ENCODE results near the gene PCBP4. TPM values are rescaled to one million over a fixed set of nuclear protein-coding genes. Genes with fewer than 3 reads are reported as not detected.

Gene PCBP4
- total RNA-seq, 1 donor from 2014 or later = 144 TPM

- H3K36me3 ChIP-seq (ENCODE audit: control insufficient read depth, insufficient read depth, low read length) = peaks cover 8% of the 10 kb centered on the region
- no peak overlapping the region for H3K4me3 ChIP-seq (ENCODE audit: low read depth, low read length)
- TF ChIP-seq, protein P1, sequence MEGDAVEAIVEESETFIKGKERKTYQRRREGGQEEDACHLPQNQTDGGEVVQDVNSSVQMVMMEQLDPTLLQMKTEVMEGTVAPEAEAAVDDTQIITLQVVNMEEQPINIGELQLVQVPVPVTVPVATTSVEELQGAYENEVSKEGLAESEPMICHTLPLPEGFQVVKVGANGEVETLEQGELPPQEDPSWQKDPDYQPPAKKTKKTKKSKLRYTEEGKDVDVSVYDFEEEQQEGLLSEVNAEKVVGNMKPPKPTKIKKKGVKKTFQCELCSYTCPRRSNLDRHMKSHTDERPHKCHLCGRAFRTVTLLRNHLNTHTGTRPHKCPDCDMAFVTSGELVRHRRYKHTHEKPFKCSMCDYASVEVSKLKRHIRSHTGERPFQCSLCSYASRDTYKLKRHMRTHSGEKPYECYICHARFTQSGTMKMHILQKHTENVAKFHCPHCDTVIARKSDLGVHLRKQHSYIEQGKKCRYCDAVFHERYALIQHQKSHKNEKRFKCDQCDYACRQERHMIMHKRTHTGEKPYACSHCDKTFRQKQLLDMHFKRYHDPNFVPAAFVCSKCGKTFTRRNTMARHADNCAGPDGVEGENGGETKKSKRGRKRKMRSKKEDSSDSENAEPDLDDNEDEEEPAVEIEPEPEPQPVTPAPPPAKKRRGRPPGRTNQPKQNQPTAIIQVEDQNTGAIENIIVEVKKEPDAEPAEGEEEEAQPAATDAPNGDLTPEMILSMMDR (IDR thresholded peaks at IDR 0.05; ENCODE audit: insufficient read depth, low read length, poor library complexity, severe bottlenecking) = no peak
- no peaks in the 10 kb centered on the region for H3K27me3 ChIP-seq (ENCODE audit: control insufficient read depth, insufficient read depth, low read length)
- DNase-seq (ENCODE audit: low read depth) = no peak
Measured at GRCh38 chr3:51937014-51937413, 30.2 kb downstream of the PCBP4 start.

GRCh38 chr3:51935886-51936755 is 31.1 kb downstream of the PCBP4 start:
- peaks cover 8% of the 10 kb centered on the region for H3K36me3 ChIP-seq (ENCODE audit: control insufficient read depth, insufficient read depth, low read length)
- TF ChIP-seq, protein P1 (IDR thresholded peaks at IDR 0.05; ENCODE audit: insufficient read depth, low read length, poor library complexity, severe bottlenecking) = no peak
- H3K27me3 ChIP-seq (ENCODE audit: control insufficient read depth, insufficient read depth, low read length) = no peaks in the 10 kb centered on the region
- DNase-seq (ENCODE audit: low read depth) = no peak
- no peak overlapping the region for H3K4me3 ChIP-seq (ENCODE audit: low read depth, low read length)

- H3K4me3 ChIP-seq (ENCODE audit: low read depth, low read length) = no peak overlapping the region
- no peak for DNase-seq (ENCODE audit: low read depth)
- peaks cover 8% of the 10 kb centered on the region for H3K36me3 ChIP-seq (ENCODE audit: control insufficient read depth, insufficient read depth, low read length)
- TF ChIP-seq, protein P1 (IDR thresholded peaks at IDR 0.05; ENCODE audit: insufficient read depth, low read length, poor library complexity, severe bottlenecking) = no peak
- H3K27me3 ChIP-seq (ENCODE audit: control insufficient read depth, insufficient read depth, low read length) = no peaks in the 10 kb centered on the region
Measured at GRCh38 chr3:51934991-51935885, 32.0 kb downstream of the PCBP4 start.

GRCh38 chr3:51934139-51934850 is 33.0 kb downstream of the PCBP4 start:
- DNase-seq (ENCODE audit: low read depth) = no peak
- peaks cover 8% of the 10 kb centered on the region for H3K36me3 ChIP-seq (ENCODE audit: control insufficient read depth, insufficient read depth, low read length)
- TF ChIP-seq, protein P1 (IDR thresholded peaks at IDR 0.05; ENCODE audit: insufficient read depth, low read length, poor library complexity, severe bottlenecking) = no peak

DNA sequence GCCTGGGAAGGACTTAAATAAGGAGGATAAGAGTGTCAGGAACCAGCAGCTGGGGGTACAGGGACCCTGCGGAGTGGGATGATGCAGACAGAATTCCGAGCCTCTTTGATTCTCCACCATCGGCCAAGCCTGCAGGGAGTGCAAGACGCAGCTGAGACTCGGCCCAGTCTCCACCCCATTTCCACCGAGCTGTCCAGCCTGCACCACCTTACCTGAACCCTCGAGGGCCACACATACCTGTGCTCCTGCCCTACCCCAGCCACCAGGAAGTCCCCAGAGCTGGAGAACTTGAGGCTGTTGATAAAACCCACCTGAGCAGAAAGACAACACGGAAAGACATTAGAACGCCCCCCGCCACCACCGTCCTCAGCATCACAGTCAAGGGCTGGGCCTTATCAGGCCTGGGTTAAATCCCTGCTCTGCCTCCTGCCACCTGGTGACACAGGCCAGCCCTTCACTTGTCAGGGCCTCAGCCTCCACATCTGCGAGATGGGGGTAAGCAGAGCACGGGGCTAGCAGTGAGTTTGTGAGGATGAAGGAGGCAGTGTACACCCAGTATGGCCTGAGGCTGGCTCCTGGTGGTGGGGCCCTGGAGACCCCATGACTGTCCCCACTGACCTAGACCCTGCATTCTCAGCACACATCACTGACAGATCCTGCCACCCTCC is 33.6 kb downstream of the PCBP4 start:
- Histone ChIP-seq H3K36me3 (ENCODE audit: control insufficient read depth, insufficient read depth, low read length) (peaks cover 8% of the 10 kb centered on the region), H3K27me3 (ENCODE audit: control insufficient read depth, insufficient read depth, low read length) (no peaks in the 10 kb centered on the region), H3K4me3 (ENCODE audit: low read depth, low read length) (no peak overlapping the region)
- TF ChIP-seq, protein P1 (IDR thresholded peaks at IDR 0.05; ENCODE audit: insufficient read depth, low read length, poor library complexity, severe bottlenecking) = no peak
- no peak for DNase-seq (ENCODE audit: low read depth)

More at GRCh38 chr3:51934139-51934850, 33.0 kb downstream of the PCBP4 start:
- H3K27me3 ChIP-seq (ENCODE audit: control insufficient read depth, insufficient read depth, low read length) = no peaks in the 10 kb centered on the region
- no peak overlapping the region for H3K4me3 ChIP-seq (ENCODE audit: low read depth, low read length)

All from kidney epithelial cell (primary cell).